Pancreas (tissue), 10 donors: ENCODE results near the gene TM4SF1. TPM values are rescaled to one million over a fixed set of nuclear protein-coding genes. Genes with fewer than 3 reads are reported as not detected.

Experiments
- ATAC-seq, 4 donors: fragments of 200-7000 bp; cut with Tn5 transposase; one replicate each; pipeline versions ENCODE4 v1.8.0 to v1.9.1; 2020; ENCODE audit warnings: mild to moderate bottlenecking in 4 of 4, moderate library complexity in 4 of 4
- DNase-seq, 6 donors: peaks; one replicate each; pipeline ENCODE4 v3.0.0-alpha.2; 2020
- FAIRE-seq: peaks from 2 replicates; lab custom pipeline; 2012; peaks lifted over from hg19 to GRCh38; lab: Jason Lieb, UNC
- H3K27ac ChIP-seq, 4 donors: fragments of 200-600 bp; sonication (generic); 1 replicate in 3 of 4; 2 replicates in 1 of 4; pipeline versions ENCODE4 v1.5.0 to v1.8.0; 2020
- H3K27me3 ChIP-seq, 4 donors: fragments of 200-600 bp; one replicate each; pipeline ENCODE4 v1.8.0; 2021
- H3K36me3 ChIP-seq, 3 donors: fragments of 200-600 bp; sonication (generic) in 1 of 3; one replicate each; pipeline versions ENCODE4 v1.5.0 to v1.8.0; 2020 to 2021
- H3K4me1 ChIP-seq, 3 donors: fragments of 200-600 bp; one replicate each; pipeline ENCODE4 v1.8.0; 2021
- H3K4me3 ChIP-seq, 4 donors: fragments of 200-600 bp; sonication (generic) in 2 of 4; one replicate each; pipeline versions ENCODE4 v1.5.0 to v1.8.0; 2020 to 2021
- H3K9me3 ChIP-seq, 4 donors: fragments of 200-600 bp; one replicate each; pipeline ENCODE4 v1.8.0; 2021
- CTCF ChIP-seq, 4 donors: fragments of 200-600 bp; sonication (generic) in 3 of 4; IDR thresholded peaks; one replicate each; pipeline versions ENCODE4 v1.5.0 to v1.8.0; 2021; ENCODE audit warnings: antibody characterized with exemption in 4 of 4
- WGBS, 2 donors: extraction: QIAGEN DNeasy Blood & Tissue Kit; methylation state at CpG; one replicate each; pipeline ENCODE4 v1.1.7; 2013; 5-methylcytosine and 5-hydroxymethylcytosine counted together
- intact Hi-C, 3 donors: fragments of 100-400 bp; cut with DNase I; formaldehyde crosslinking; loops; one replicate each; pipeline versions ENCODE4 v1.11.1 to v1.14.2; 2022
- polyA plus RNA-seq, 2 donors: library from polyadenylated mRNA; stranded (reverse); fragments of 200-250 nt; gene quantifications; one replicate each; pipeline ENCODE4 v1.2.3, GENCODE V29; 2013
- total RNA-seq, 6 donors: library from RNA; stranded (reverse); fragmentation: NEBNext Ultra II Directional in 4 of 6; extraction: Animal tissue kit (Norgen Biotek cat#: 25700) in 4 of 6; gene quantifications; one replicate each; pipeline versions ENCODE4 v1.2.1 to v1.2.4, GENCODE V29; 2021 to 2023
- donor health status: healthy with polysubstance abuse.
- donor health status: DM: no; HTN: no; CAD: no; lungs with moderate emphysema.
- donor health status: DM: no; HTN: no; CAD: no.
- donor health status: control.
- donor health status: control.
- donor health status: Bipolar disorder and iron deficiency.
- donor health status: DM: yes; HTN: yes; CAD: no.
- donor health status: DM: no; HTN: no; CAD: no.
- donor health status: DM: no; HTN: no; CAD: no.
- donor health status: DM: yes; HTN: yes; CAD: no.

The TM4SF1 gene
- total and polyA plus RNA-seq, 8 donors: 53.7 to 226 (median 98.4) TPM

DNA sequence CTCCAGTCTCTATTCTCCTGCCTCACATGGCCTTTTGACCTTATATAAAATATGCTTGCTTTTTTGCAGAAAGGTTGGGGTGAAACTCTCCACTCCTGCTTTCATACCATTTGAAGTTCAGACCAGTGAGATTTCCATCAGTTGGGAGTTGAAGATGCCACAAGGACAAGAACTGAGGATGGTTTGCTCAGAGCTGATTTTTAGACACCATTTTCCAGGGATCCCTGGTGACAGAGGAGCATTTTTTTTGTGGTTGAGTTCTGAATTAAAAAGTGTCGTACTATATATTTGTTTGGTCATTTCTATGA lies 8.8 kb upstream of the TM4SF1 start:
- no peak for FAIRE-seq
- DNase-seq: no peak
- peaks cover 42 to 54% (median 43%) of the 10 kb centered on the region in 3 donors for H3K4me1 ChIP-seq
- TF ChIP-seq CTCF (IDR thresholded peaks at IDR 0.05): no peak
- no peaks in the 10 kb centered on the region for H3K36me3 ChIP-seq
- H3K9me3 ChIP-seq: no peaks in the 10 kb centered on the region
- H3K4me3 ChIP-seq: no peak overlapping the region
- peak overlapping the region; percentile 63 to 92 (median 84) for H3K27ac ChIP-seq
- intact Hi-C loops: no loop called here
- no peaks in the 10 kb centered on the region for H3K27me3 ChIP-seq
- ATAC-seq: no peak
- 21 to 22% methylated on average over 1 of the region's 1 CpG for WGBS, 2 donors

GRCh38 chr3:149385617-149386298 lies 8.3 kb upstream of the TM4SF1 start:
- intact Hi-C loops: no loop called here
- Histone ChIP-seq H3K36me3 (no peaks in the 10 kb centered on the region), H3K27me3 (no peaks in the 10 kb centered on the region), H3K27ac (peak overlapping the region; percentile 63 to 92 (median 84)), H3K4me1 (peaks cover 42 to 54% (median 43%) of the 10 kb centered on the region in 3 donors), H3K4me3 (no peak overlapping the region), H3K9me3 (no peaks in the 10 kb centered on the region)
- ATAC-seq (no peak), FAIRE-seq (no peak), DNase-seq (no peak)
- no peak for TF ChIP-seq CTCF (IDR thresholded peaks at IDR 0.05)
- 74 to 75% methylated on average over 7 of the region's 7 CpGs for WGBS, 2 donors

DNA sequence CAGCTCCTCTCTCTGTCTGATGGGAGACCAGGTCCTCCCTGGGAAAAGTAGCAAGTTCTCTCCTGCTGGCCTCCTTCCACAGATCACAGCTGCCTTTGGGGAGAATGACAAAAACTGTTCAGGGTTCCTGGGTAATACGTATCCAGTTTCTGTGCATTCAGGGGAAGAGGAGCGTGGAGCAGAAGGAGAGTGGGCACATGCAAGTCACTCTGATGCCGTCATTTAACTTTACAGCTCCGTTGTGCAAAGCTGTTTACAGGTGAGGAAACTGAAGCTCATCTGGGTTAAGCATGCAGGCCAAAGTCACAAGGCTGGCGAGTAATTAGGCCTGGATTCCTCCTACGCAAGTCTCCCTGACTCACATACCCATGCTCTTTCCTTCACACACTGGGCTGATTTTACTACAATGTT lies 7.5 kb upstream of the TM4SF1 start:
- intact Hi-C loops: no loop called here
- peak in 1 of 4 donors; percentile 13 for ATAC-seq
- peak overlapping the region in 3 of 4 donors; percentile 82 to 92 (median 87) for H3K27ac ChIP-seq
- no peak for FAIRE-seq
- WGBS, 2 donors: 44 to 55% methylated on average over 6 of the region's 6 CpGs
- DNase-seq: no peak
- TF ChIP-seq CTCF (IDR thresholded peaks at IDR 0.05): no peak
- H3K9me3 ChIP-seq: no peaks in the 10 kb centered on the region
- H3K27me3 ChIP-seq: no peaks in the 10 kb centered on the region
- H3K36me3 ChIP-seq: no peaks in the 10 kb centered on the region
- H3K4me3 ChIP-seq: no peak overlapping the region
- H3K4me1 ChIP-seq: peaks cover 42 to 51% (median 43%) of the 10 kb centered on the region in 3 donors

DNA sequence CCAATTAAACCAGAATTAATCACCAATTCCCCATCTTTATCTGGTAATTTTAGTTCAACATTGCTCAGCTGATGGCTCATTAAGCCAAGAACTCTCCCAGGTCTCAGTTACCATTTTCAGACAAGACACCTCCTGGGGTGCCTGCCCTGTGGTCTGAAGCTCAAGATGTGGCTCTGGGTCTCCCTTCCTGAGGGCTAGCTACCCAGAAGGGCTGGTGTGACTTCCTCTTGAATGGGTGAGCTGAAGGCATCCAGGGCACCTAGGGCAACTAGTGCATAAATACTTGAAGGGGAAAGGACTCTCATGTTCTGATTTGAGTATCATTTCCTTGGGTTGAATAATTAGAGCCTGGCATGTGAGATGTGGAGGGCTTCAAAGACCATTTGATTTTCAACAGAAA lies 6.7 kb upstream of the TM4SF1 start:
- H3K27me3 ChIP-seq: no peaks in the 10 kb centered on the region
- H3K4me3 ChIP-seq: no peak overlapping the region
- H3K27ac ChIP-seq: peak overlapping the region in 3 of 4 donors; percentile 82 to 92 (median 87)
- FAIRE-seq (no peak), ATAC-seq (no peak), DNase-seq (no peak)
- no peaks in the 10 kb centered on the region for H3K36me3 ChIP-seq
- peaks cover 42 to 48% (median 43%) of the 10 kb centered on the region in 3 donors for H3K4me1 ChIP-seq
- intact Hi-C loops: no loop called here
- no peak for TF ChIP-seq CTCF (IDR thresholded peaks at IDR 0.05)
- H3K9me3 ChIP-seq: no peaks in the 10 kb centered on the region

GRCh38 chr3:149383703-149384102 lies 6.3 kb upstream of the TM4SF1 start:
- no peak overlapping the region for H3K4me3 ChIP-seq
- H3K27ac ChIP-seq: peak overlapping the region in 2 of 4 donors; percentile 87 to 92
- TF ChIP-seq CTCF (IDR thresholded peaks at IDR 0.05): no peak
- FAIRE-seq: no peak
- no peaks in the 10 kb centered on the region for H3K27me3 ChIP-seq
- peaks cover 40 to 48% (median 40%) of the 10 kb centered on the region in 3 donors for H3K4me1 ChIP-seq
- H3K9me3 ChIP-seq: no peaks in the 10 kb centered on the region
- no peaks in the 10 kb centered on the region for H3K36me3 ChIP-seq
- intact Hi-C loops: no loop called here
- DNase-seq: no peak
- ATAC-seq: no peak
